Measurements from ENCODE around the gene NEK7. TPM values are rescaled to one million over a fixed set of nuclear protein-coding genes. Genes with fewer than 3 reads are reported as not detected.

The NEK7 gene
- total and polyA plus RNA-seq, 2 of the 4 experiments (the other 2 are of a cell fraction), result 89.0 to 467 TPM

DNA sequence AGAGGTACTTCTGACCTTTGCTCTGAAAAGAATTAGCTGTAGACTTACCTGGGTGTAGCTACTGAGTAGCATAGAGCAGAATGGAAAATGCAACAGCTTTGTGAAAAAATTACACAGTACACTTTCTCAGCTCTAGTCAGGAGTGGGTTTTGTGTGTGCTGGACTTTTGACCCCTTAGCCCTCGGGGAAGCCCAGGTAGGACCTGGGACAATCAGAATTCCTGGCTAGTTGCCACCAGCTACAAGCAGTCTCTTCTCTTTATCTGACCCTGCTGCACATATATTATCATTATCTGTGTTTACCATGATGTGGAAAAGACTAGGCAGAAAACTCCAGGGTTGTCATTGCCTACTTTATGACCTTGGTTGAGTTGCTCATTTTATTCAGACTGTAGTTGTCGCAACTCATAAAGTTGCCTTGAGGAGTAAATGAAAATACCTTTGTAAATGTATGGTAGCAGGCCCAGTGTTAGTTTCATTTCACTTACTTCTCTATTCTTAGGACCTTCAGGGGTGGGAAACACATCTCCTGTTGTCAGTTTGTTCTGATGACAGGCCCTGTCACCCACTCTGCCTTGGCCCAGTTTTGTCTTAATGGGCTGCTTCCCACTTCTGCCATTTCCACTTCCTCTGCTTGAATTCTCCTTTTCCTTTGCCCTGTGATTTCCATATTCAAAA, 5.4 kb downstream of the NEK7 start:
- no TSS peak for BruUV-seq (replicated peaks)
- Histone ChIP-seq H3K4me1 (ENCODE audit: control insufficient read depth, insufficient read depth, low read length) (peaks cover 6% of the 10 kb centered on the region), H3K4me2 (ENCODE audit: low read depth, low read length) (no peak overlapping the region), H2BK15ac (ENCODE audit: low read depth, low read length) (no peak overlapping the region), H2BK5ac (ENCODE audit: low read depth, low read length, poor library complexity, severe bottlenecking) (no peak overlapping the region), H2BK120ac (ENCODE audit: low read depth, low read length) (no peak overlapping the region), H2BK20ac (ENCODE audit: low read depth, low read length) (no peak overlapping the region), H3K27me3 (ENCODE audit: control insufficient read depth, insufficient read depth, low read length) (no peaks in the 10 kb centered on the region), H3K4ac (ENCODE audit: low read depth, low read length) (peak overlapping the region; percentile 4; the same call in 1 of the 2 replicates), H3K14ac (replicated peaks; ENCODE audit: low read depth, low read length) (peak overlapping the region; percentile 44; the same call in 1 of the 2 replicates), H2AFZ (replicated peaks; ENCODE audit: low read length, poor library complexity) (no peak overlapping the region), H4K8ac (ENCODE audit: low read depth in 2 of 2, low read length in 2 of 2) (no peak overlapping the region), H3K27ac (ENCODE audit: insufficient read depth, low read length) (no peak overlapping the region), H4K5ac (ENCODE audit: low read depth, low read length) (no peak overlapping the region), H2AK5ac (ENCODE audit: low read depth, low read length) (no peak overlapping the region), H3K4me3 (ENCODE audit: insufficient read depth, low read depth, low read length) (no peak overlapping the region), H3K23ac (ENCODE audit: low read depth, low read length) (peak overlapping the region; percentile 62; the same call in 1 of the 2 replicates), H4K20me1 (ENCODE audit: insufficient read depth, low read length) (peaks cover 36% of the 10 kb centered on the region; the same call in 1 of the 2 replicates), H3K9ac (ENCODE audit: low read depth, low read length) (no peak overlapping the region), H3K9me1 (ENCODE audit: insufficient read depth, low read length) (peaks cover 13% of the 10 kb centered on the region), H3K36me3 (ENCODE audit: control insufficient read depth, insufficient read depth, low read length) (peaks cover 2% of the 10 kb centered on the region; the same call in 1 of the 2 replicates), H3K18ac (ENCODE audit: low read depth, low read length) (no peak overlapping the region), H3K56ac (ENCODE audit: extremely low read depth, insufficient read depth, low read length) (no peak overlapping the region), H2AK9ac (replicated peaks; ENCODE audit: low read depth, low read length, poor library complexity) (no peak overlapping the region), H3K79me1 (ENCODE audit: low read depth in 1 of 2, low read length in 2 of 2) (peaks cover 3 to 59% of the 10 kb centered on the region in 2 experiments; a peak in 2 of 4 replicates), H4K91ac (ENCODE audit: insufficient read depth, low read depth, low read length) (no peak overlapping the region), H3K9me3 (ENCODE audit: control insufficient read depth, insufficient read depth, low read length) (no peaks in the 10 kb centered on the region)
- DNase-seq, result no peak
- in situ Hi-C loops (cut with MboI; ENCODE audit: low sequenced_read_pairs), result no loop called here
- dilution Hi-C loops (cut with HindIII; ENCODE audit: low sequenced_read_pairs, unreplicated experiment), result no loop called here
- no peak for ATAC-seq (ENCODE audit: low read depth)
- POLR2A ChIA-PET (ENCODE audit: unreplicated experiment), result no interaction called here
- no CpG with 5 or more reads among the region's 2 CpGs for WGBS, 2 experiments (ENCODE audit: extremely low coverage in 2 of 2, insufficient read length in 1 of 2)
- CTCF ChIA-PET, result no interaction called here
- intact Hi-C loops (cut with micrococcal nuclease), result no loop called here
- TF ChIP-seq CEBPB (IDR thresholded peaks at IDR 0.05; ENCODE audit: low read depth, low read length) (no peak), MXI1 (IDR thresholded peaks at IDR 0.05; ENCODE audit: borderline replicate concordance, low read depth, low read length) (no peak), RAD21 (IDR thresholded peaks at IDR 0.05; ENCODE audit: low read length) (no peak), SMC3 (IDR thresholded peaks at IDR 0.05; ENCODE audit: low read depth, low read length) (no peak)
- TF ChIP-seq, protein P1, sequence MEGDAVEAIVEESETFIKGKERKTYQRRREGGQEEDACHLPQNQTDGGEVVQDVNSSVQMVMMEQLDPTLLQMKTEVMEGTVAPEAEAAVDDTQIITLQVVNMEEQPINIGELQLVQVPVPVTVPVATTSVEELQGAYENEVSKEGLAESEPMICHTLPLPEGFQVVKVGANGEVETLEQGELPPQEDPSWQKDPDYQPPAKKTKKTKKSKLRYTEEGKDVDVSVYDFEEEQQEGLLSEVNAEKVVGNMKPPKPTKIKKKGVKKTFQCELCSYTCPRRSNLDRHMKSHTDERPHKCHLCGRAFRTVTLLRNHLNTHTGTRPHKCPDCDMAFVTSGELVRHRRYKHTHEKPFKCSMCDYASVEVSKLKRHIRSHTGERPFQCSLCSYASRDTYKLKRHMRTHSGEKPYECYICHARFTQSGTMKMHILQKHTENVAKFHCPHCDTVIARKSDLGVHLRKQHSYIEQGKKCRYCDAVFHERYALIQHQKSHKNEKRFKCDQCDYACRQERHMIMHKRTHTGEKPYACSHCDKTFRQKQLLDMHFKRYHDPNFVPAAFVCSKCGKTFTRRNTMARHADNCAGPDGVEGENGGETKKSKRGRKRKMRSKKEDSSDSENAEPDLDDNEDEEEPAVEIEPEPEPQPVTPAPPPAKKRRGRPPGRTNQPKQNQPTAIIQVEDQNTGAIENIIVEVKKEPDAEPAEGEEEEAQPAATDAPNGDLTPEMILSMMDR (conservative IDR thresholded peaks at IDR 0.05; ENCODE audit: low read depth, low read length), result no peak
